ENCODE data around the gene SLC24A3. TPM values are rescaled to one million over a fixed set of nuclear protein-coding genes. Genes with fewer than 3 reads are reported as not detected.
A peak's percentile ranks its signal among the peaks of the same experiment; 100 is the strongest.

SLC24A3 gene
- total and polyA plus RNA-seq, 7 experiments from 2014 or later = 0.58 to 1.0 TPM; not detected in 5

GRCh38 chr20:19236371-19237055 lies 24.1 kb downstream of the SLC24A3 start:
- ChIA-PET POLR2A (no interaction called here), CTCF (no interaction called here)
- H3K4me1 ChIP-seq (ENCODE audit: control insufficient read depth in 2 of 2, insufficient read depth in 2 of 2, low read length in 2 of 2) = no peaks in the 10 kb centered on the region
- no peaks in the 10 kb centered on the region for H3K36me3 ChIP-seq (ENCODE audit: control insufficient read depth in 2 of 3, insufficient read depth in 3 of 3, low read length in 3 of 3)
- intact Hi-C loops (cut with micrococcal nuclease) = no loop called here
- H3K9me3 ChIP-seq (ENCODE audit: control insufficient read depth in 2 of 3, low read length in 3 of 3) = no peaks in the 10 kb centered on the region
- DNase-seq = no peak
- H3K27me3 ChIP-seq (ENCODE audit: control insufficient read depth in 2 of 2, insufficient read depth in 2 of 2, low read length in 2 of 2) = no peaks in the 10 kb centered on the region
- Mint-ChIP-seq H3K4me3 (no peak overlapping the region), H3K4me1 (peaks cover 0 to 2% (median 0%) of the 10 kb centered on the region in 7 donors), H3K9me3 (peaks cover 0 to 2% (median 0%) of the 10 kb centered on the region in 11 donors), H3K36me3 (no peaks in the 10 kb centered on the region), H3K27ac (no peak overlapping the region), H3K27me3 (peaks cover 0 to 37% (median 14%) of the 10 kb centered on the region in 5 donors)
- no peak overlapping the region for H3K4me3 ChIP-seq (ENCODE audit: low read length)
- H3K27ac ChIP-seq (ENCODE audit: low read depth, low read length) = no peak overlapping the region
- ATAC-seq = no peak

GRCh38 chr20:19241440-19241839 lies 29.0 kb downstream of the SLC24A3 start:
- Histone ChIP-seq H3K27ac (ENCODE audit: low read depth, low read length) (no peak overlapping the region), H3K4me3 (ENCODE audit: low read length) (no peak overlapping the region), H3K36me3 (ENCODE audit: control insufficient read depth in 2 of 3, insufficient read depth in 3 of 3, low read length in 3 of 3) (no peaks in the 10 kb centered on the region), H3K9me3 (ENCODE audit: control insufficient read depth in 2 of 3, low read length in 3 of 3) (no peaks in the 10 kb centered on the region), H3K4me1 (ENCODE audit: control insufficient read depth in 2 of 2, insufficient read depth in 2 of 2, low read length in 2 of 2) (no peaks in the 10 kb centered on the region), H3K27me3 (ENCODE audit: control insufficient read depth in 2 of 2, insufficient read depth in 2 of 2, low read length in 2 of 2) (no peaks in the 10 kb centered on the region)
- CTCF ChIA-PET = no interaction called here
- Mint-ChIP-seq H3K27ac (no peak overlapping the region), H3K4me3 (no peak overlapping the region), H3K36me3 (no peaks in the 10 kb centered on the region), H3K27me3 (peaks cover 0 to 18% (median 10%) of the 10 kb centered on the region in 5 donors), H3K4me1 (peaks cover 0 to 2% (median 0%) of the 10 kb centered on the region in 7 donors), H3K9me3 (peaks cover 0 to 1% (median 0%) of the 10 kb centered on the region in 11 donors)
- ATAC-seq = no peak
- intact Hi-C loops (cut with micrococcal nuclease) = no loop called here
- POLR2A ChIA-PET = no interaction called here
- no peak for DNase-seq

GRCh38 chr20:19244291-19244690 lies 31.8 kb downstream of the SLC24A3 start:
- no peaks in the 10 kb centered on the region for H3K4me1 Mint-ChIP-seq
- ATAC-seq = no peak
- peaks cover 0 to 3% (median 0%) of the 10 kb centered on the region in 11 donors for H3K9me3 Mint-ChIP-seq
- H3K36me3 Mint-ChIP-seq = no peaks in the 10 kb centered on the region
- no peak overlapping the region for H3K4me3 Mint-ChIP-seq
- H3K4me3 ChIP-seq (ENCODE audit: low read length) = no peak overlapping the region
- no peak for DNase-seq
- intact Hi-C loops (cut with micrococcal nuclease) = no loop called here
- no peaks in the 10 kb centered on the region for H3K4me1 ChIP-seq (ENCODE audit: control insufficient read depth in 2 of 2, insufficient read depth in 2 of 2, low read length in 2 of 2)
- H3K27ac Mint-ChIP-seq = no peak overlapping the region
- CTCF ChIA-PET = no interaction called here
- no peaks in the 10 kb centered on the region for H3K9me3 ChIP-seq (ENCODE audit: control insufficient read depth in 2 of 3, low read length in 3 of 3)
- POLR2A ChIA-PET = no interaction called here
- no peak overlapping the region for H3K27ac ChIP-seq (ENCODE audit: low read depth, low read length)
- H3K27me3 Mint-ChIP-seq = peaks cover 0 to 4% (median 1%) of the 10 kb centered on the region in 5 donors
- H3K36me3 ChIP-seq (ENCODE audit: control insufficient read depth in 2 of 3, insufficient read depth in 3 of 3, low read length in 3 of 3) = no peaks in the 10 kb centered on the region
- H3K27me3 ChIP-seq (ENCODE audit: control insufficient read depth in 2 of 2, insufficient read depth in 2 of 2, low read length in 2 of 2) = no peaks in the 10 kb centered on the region

GRCh38 chr20:19249106-19249879 lies 36.9 kb downstream of the SLC24A3 start:
- H3K9me3 ChIP-seq (ENCODE audit: control insufficient read depth in 2 of 3, low read length in 3 of 3) = no peaks in the 10 kb centered on the region
- ChIA-PET POLR2A (no interaction called here), CTCF (no interaction called here)
- Mint-ChIP-seq H3K36me3 (no peaks in the 10 kb centered on the region), H3K4me1 (no peaks in the 10 kb centered on the region), H3K27ac (no peak overlapping the region), H3K4me3 (no peak overlapping the region), H3K27me3 (peaks cover 0 to 6% (median 3%) of the 10 kb centered on the region in 5 donors), H3K9me3 (peaks cover 0 to 7% (median 0%) of the 10 kb centered on the region in 11 donors)
- DNase-seq = no peak
- no peak overlapping the region for H3K27ac ChIP-seq (ENCODE audit: low read depth, low read length)
- peak; percentile 75 for ATAC-seq
- no peaks in the 10 kb centered on the region for H3K36me3 ChIP-seq (ENCODE audit: control insufficient read depth in 2 of 3, insufficient read depth in 3 of 3, low read length in 3 of 3)
- intact Hi-C loops (cut with micrococcal nuclease) = no loop called here
- H3K27me3 ChIP-seq (ENCODE audit: control insufficient read depth in 2 of 2, insufficient read depth in 2 of 2, low read length in 2 of 2) = no peaks in the 10 kb centered on the region
- no peak overlapping the region for H3K4me3 ChIP-seq (ENCODE audit: low read length)
- H3K4me1 ChIP-seq (ENCODE audit: control insufficient read depth in 2 of 2, insufficient read depth in 2 of 2, low read length in 2 of 2) = no peaks in the 10 kb centered on the region

GRCh38 chr20:19250346-19250745 lies 37.9 kb downstream of the SLC24A3 start:
- Histone ChIP-seq H3K9me3 (ENCODE audit: control insufficient read depth in 2 of 3, low read length in 3 of 3) (no peaks in the 10 kb centered on the region), H3K27ac (ENCODE audit: low read depth, low read length) (no peak overlapping the region), H3K4me1 (ENCODE audit: control insufficient read depth in 2 of 2, insufficient read depth in 2 of 2, low read length in 2 of 2) (no peaks in the 10 kb centered on the region), H3K27me3 (ENCODE audit: control insufficient read depth in 2 of 2, insufficient read depth in 2 of 2, low read length in 2 of 2) (no peaks in the 10 kb centered on the region), H3K4me3 (ENCODE audit: low read length) (no peak overlapping the region), H3K36me3 (ENCODE audit: control insufficient read depth in 2 of 3, insufficient read depth in 3 of 3, low read length in 3 of 3) (no peaks in the 10 kb centered on the region)
- Mint-ChIP-seq H3K4me3 (no peak overlapping the region), H3K36me3 (no peaks in the 10 kb centered on the region), H3K4me1 (no peaks in the 10 kb centered on the region), H3K27ac (no peak overlapping the region), H3K27me3 (peaks cover 0 to 10% (median 6%) of the 10 kb centered on the region in 5 donors), H3K9me3 (peaks cover 0 to 7% (median 0%) of the 10 kb centered on the region in 11 donors)
- POLR2A ChIA-PET = no interaction called here
- CTCF ChIA-PET = no interaction called here
- ATAC-seq (no peak), DNase-seq (no peak)
- intact Hi-C loops (cut with micrococcal nuclease) = no loop called here

GRCh38 chr20:19251506-19251905 lies 39.1 kb downstream of the SLC24A3 start:
- peak overlapping the region in 1 of 9 donors; percentile 36 for H3K27ac Mint-ChIP-seq
- H3K4me3 Mint-ChIP-seq = no peak overlapping the region
- CTCF ChIA-PET = interaction anchor here (0.5 kb wide), 1 partner anchor 411 kb away, joined by 3 read pairs; no protein-coding TSS in a partner anchor
- no peaks in the 10 kb centered on the region for H3K27me3 ChIP-seq (ENCODE audit: control insufficient read depth in 2 of 2, insufficient read depth in 2 of 2, low read length in 2 of 2)
- H3K4me1 ChIP-seq (ENCODE audit: control insufficient read depth in 2 of 2, insufficient read depth in 2 of 2, low read length in 2 of 2) = no peaks in the 10 kb centered on the region
- no peaks in the 10 kb centered on the region for H3K36me3 ChIP-seq (ENCODE audit: control insufficient read depth in 2 of 3, insufficient read depth in 3 of 3, low read length in 3 of 3)
- H3K9me3 Mint-ChIP-seq = peaks cover 0 to 6% (median 0%) of the 10 kb centered on the region in 11 donors
- ATAC-seq = no peak
- H3K27ac ChIP-seq (ENCODE audit: low read depth, low read length) = no peak overlapping the region
- intact Hi-C loops (cut with micrococcal nuclease) = no loop called here
- H3K36me3 Mint-ChIP-seq = no peaks in the 10 kb centered on the region
- no peaks in the 10 kb centered on the region for H3K9me3 ChIP-seq (ENCODE audit: control insufficient read depth in 2 of 3, low read length in 3 of 3)
- no peak for DNase-seq
- POLR2A ChIA-PET = no interaction called here
- H3K4me3 ChIP-seq (ENCODE audit: low read length) = no peak overlapping the region
- H3K27me3 Mint-ChIP-seq = peaks cover 0 to 11% (median 6%) of the 10 kb centered on the region in 5 donors
- no peaks in the 10 kb centered on the region for H3K4me1 Mint-ChIP-seq

All from naive thymus-derived CD4-positive, alpha-beta T cell (primary cell).